ENCODE results near the gene ILF3.
"Not testable (repeated sequence)": the region's sequence is repeated elsewhere in the genome, so short reads cannot be mapped to it uniquely, and the experiment has no call there.

ILF3 gene

GRCh38 chr19:10661946-10662345, 7.8 kb downstream of the ILF3 start:
- H3K9me3 ChIP-seq (ENCODE audit: control insufficient read depth, insufficient read depth, low read length), result no peaks in the 10 kb centered on the region
- peaks cover 64% of the 10 kb centered on the region for H3K36me3 ChIP-seq (ENCODE audit: control insufficient read depth, insufficient read depth, low read length)
- no peak overlapping the region for H3K4me3 ChIP-seq (ENCODE audit: low read depth, low read length)
- H3K4me1 ChIP-seq (ENCODE audit: control insufficient read depth, insufficient read depth, low read length), result peaks cover 11% of the 10 kb centered on the region
- H3K27me3 ChIP-seq (ENCODE audit: control insufficient read depth, insufficient read depth, low read length), result no peaks in the 10 kb centered on the region
- no peak overlapping the region for H3K27ac ChIP-seq (ENCODE audit: low read depth, low read length)
- no peak overlapping the region for H3K9ac ChIP-seq (ENCODE audit: low read depth, low read length)

- Histone ChIP-seq H3K4me3 (ENCODE audit: low read depth, low read length) (no peak overlapping the region), H3K9me3 (ENCODE audit: control insufficient read depth, insufficient read depth, low read length) (no peaks in the 10 kb centered on the region), H3K9ac (ENCODE audit: low read depth, low read length) (no peak overlapping the region), H3K36me3 (ENCODE audit: control insufficient read depth, insufficient read depth, low read length) (peaks cover 64% of the 10 kb centered on the region), H3K4me1 (ENCODE audit: control insufficient read depth, insufficient read depth, low read length) (peaks cover 11% of the 10 kb centered on the region), H3K27me3 (ENCODE audit: control insufficient read depth, insufficient read depth, low read length) (no peaks in the 10 kb centered on the region), H3K27ac (ENCODE audit: low read depth, low read length) (no peak overlapping the region)
These were observed 8.5 kb downstream of the ILF3 start for GRCh38 chr19:10662384-10663251.

GRCh38 chr19:10663252-10663563, 9.1 kb downstream of the ILF3 start:
- Histone ChIP-seq H3K36me3 (ENCODE audit: control insufficient read depth, insufficient read depth, low read length) (peaks cover 64% of the 10 kb centered on the region), H3K4me1 (ENCODE audit: control insufficient read depth, insufficient read depth, low read length) (peaks cover 11% of the 10 kb centered on the region)
- H3K9ac ChIP-seq (ENCODE audit: low read depth, low read length); H3K4me3 ChIP-seq (ENCODE audit: low read depth, low read length); H3K9me3 ChIP-seq (ENCODE audit: control insufficient read depth, insufficient read depth, low read length); H3K27ac ChIP-seq (ENCODE audit: low read depth, low read length); H3K27me3 ChIP-seq (ENCODE audit: control insufficient read depth, insufficient read depth, low read length): not testable (repeated sequence)

GRCh38 chr19:10667867-10668266, 13.7 kb downstream of the ILF3 start:
- no peak overlapping the region for H3K9ac ChIP-seq (ENCODE audit: low read depth, low read length)
- H3K4me3 ChIP-seq (ENCODE audit: low read depth, low read length), result no peak overlapping the region
- no peaks in the 10 kb centered on the region for H3K27me3 ChIP-seq (ENCODE audit: control insufficient read depth, insufficient read depth, low read length)
- H3K4me1 ChIP-seq (ENCODE audit: control insufficient read depth, insufficient read depth, low read length), result no peaks in the 10 kb centered on the region
- no peaks in the 10 kb centered on the region for H3K9me3 ChIP-seq (ENCODE audit: control insufficient read depth, insufficient read depth, low read length)
- no peak overlapping the region for H3K27ac ChIP-seq (ENCODE audit: low read depth, low read length)
- H3K36me3 ChIP-seq (ENCODE audit: control insufficient read depth, insufficient read depth, low read length), result peaks cover 65% of the 10 kb centered on the region

DNA sequence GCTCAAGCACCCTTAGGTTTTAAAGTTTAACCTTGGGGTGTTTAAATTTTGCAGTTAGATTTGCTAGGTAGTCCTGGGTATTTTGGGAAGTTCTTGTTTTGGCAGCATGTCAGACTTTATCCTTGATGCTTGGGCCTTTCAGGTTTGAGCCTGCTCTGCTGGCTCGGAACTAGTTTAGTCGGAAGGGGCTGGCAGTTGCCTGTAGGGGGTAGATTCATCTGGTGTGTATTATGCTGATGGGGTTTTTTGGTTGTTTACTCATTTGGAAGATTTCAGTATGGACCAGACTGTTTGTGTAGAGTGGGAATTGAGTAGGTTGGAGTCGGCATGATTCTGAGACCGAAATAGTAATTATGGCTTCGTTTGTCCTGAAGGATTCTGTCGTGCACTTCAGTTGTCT, 15.1 kb downstream of the ILF3 start:
- Histone ChIP-seq H3K27ac (ENCODE audit: low read depth, low read length) (no peak overlapping the region), H3K4me3 (ENCODE audit: low read depth, low read length) (no peak overlapping the region), H3K27me3 (ENCODE audit: control insufficient read depth, insufficient read depth, low read length) (no peaks in the 10 kb centered on the region), H3K36me3 (ENCODE audit: control insufficient read depth, insufficient read depth, low read length) (peaks cover 77% of the 10 kb centered on the region), H3K4me1 (ENCODE audit: control insufficient read depth, insufficient read depth, low read length) (no peaks in the 10 kb centered on the region), H3K9ac (ENCODE audit: low read depth, low read length) (no peak overlapping the region), H3K9me3 (ENCODE audit: control insufficient read depth, insufficient read depth, low read length) (no peaks in the 10 kb centered on the region)

GRCh38 chr19:10670182-10670581, 16.0 kb downstream of the ILF3 start:
- Histone ChIP-seq H3K9ac (ENCODE audit: low read depth, low read length) (no peak overlapping the region), H3K4me3 (ENCODE audit: low read depth, low read length) (no peak overlapping the region), H3K27ac (ENCODE audit: low read depth, low read length) (no peak overlapping the region), H3K4me1 (ENCODE audit: control insufficient read depth, insufficient read depth, low read length) (no peaks in the 10 kb centered on the region), H3K27me3 (ENCODE audit: control insufficient read depth, insufficient read depth, low read length) (no peaks in the 10 kb centered on the region), H3K9me3 (ENCODE audit: control insufficient read depth, insufficient read depth, low read length) (no peaks in the 10 kb centered on the region), H3K36me3 (ENCODE audit: control insufficient read depth, insufficient read depth, low read length) (peaks cover 87% of the 10 kb centered on the region)

GRCh38 chr19:10670876-10671804, 17.0 kb downstream of the ILF3 start:
- H3K9ac ChIP-seq (ENCODE audit: low read depth, low read length), result no peak overlapping the region
- H3K27me3 ChIP-seq (ENCODE audit: control insufficient read depth, insufficient read depth, low read length), result no peaks in the 10 kb centered on the region
- peaks cover 92% of the 10 kb centered on the region for H3K36me3 ChIP-seq (ENCODE audit: control insufficient read depth, insufficient read depth, low read length)
- no peaks in the 10 kb centered on the region for H3K4me1 ChIP-seq (ENCODE audit: control insufficient read depth, insufficient read depth, low read length)
- H3K27ac ChIP-seq (ENCODE audit: low read depth, low read length), result no peak overlapping the region
- H3K4me3 ChIP-seq (ENCODE audit: low read depth, low read length), result no peak overlapping the region
- H3K9me3 ChIP-seq (ENCODE audit: control insufficient read depth, insufficient read depth, low read length), result no peaks in the 10 kb centered on the region

- H3K36me3 ChIP-seq (ENCODE audit: control insufficient read depth, insufficient read depth, low read length), result peaks cover 88% of the 10 kb centered on the region
- not testable (repeated sequence) for H3K9me3 ChIP-seq (ENCODE audit: control insufficient read depth, insufficient read depth, low read length); H3K4me1 ChIP-seq (ENCODE audit: control insufficient read depth, insufficient read depth, low read length); H3K4me3 ChIP-seq (ENCODE audit: low read depth, low read length); H3K9ac ChIP-seq (ENCODE audit: low read depth, low read length); H3K27me3 ChIP-seq (ENCODE audit: control insufficient read depth, insufficient read depth, low read length); H3K27ac ChIP-seq (ENCODE audit: low read depth, low read length)
These were observed 17.8 kb downstream of the ILF3 start for GRCh38 chr19:10671922-10672321.

GRCh38 chr19:10675214-10675613, 21.1 kb downstream of the ILF3 start:
- H3K9me3 ChIP-seq (ENCODE audit: control insufficient read depth, insufficient read depth, low read length); H3K4me3 ChIP-seq (ENCODE audit: low read depth, low read length); H3K9ac ChIP-seq (ENCODE audit: low read depth, low read length); H3K27ac ChIP-seq (ENCODE audit: low read depth, low read length); H3K4me1 ChIP-seq (ENCODE audit: control insufficient read depth, insufficient read depth, low read length); H3K27me3 ChIP-seq (ENCODE audit: control insufficient read depth, insufficient read depth, low read length): not testable (repeated sequence)
- H3K36me3 ChIP-seq (ENCODE audit: control insufficient read depth, insufficient read depth, low read length), result peaks cover 95% of the 10 kb centered on the region

DNA sequence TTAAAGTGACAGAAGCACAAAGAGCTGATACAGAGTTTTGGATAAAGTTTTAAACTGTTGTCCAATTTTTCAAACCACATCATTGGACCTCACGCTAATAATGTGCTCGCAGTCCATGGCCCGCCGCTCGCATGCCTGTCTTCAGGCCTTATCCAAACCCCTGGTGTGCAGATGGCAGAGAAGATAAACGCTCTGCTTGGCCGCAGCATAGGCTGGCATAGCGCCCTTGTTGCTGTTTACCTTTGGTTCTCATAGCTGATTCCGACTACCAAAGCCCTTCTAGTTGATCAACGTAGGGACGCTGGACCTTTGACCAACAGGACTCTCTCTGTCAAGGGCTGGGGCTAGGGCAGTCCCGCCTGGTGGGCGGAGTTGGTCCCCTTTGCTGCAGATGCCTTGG, 23.6 kb downstream of the ILF3 start:
- Histone ChIP-seq H3K27me3 (ENCODE audit: control insufficient read depth, insufficient read depth, low read length) (no peaks in the 10 kb centered on the region), H3K4me1 (ENCODE audit: control insufficient read depth, insufficient read depth, low read length) (no peaks in the 10 kb centered on the region), H3K9ac (ENCODE audit: low read depth, low read length) (no peak overlapping the region), H3K9me3 (ENCODE audit: control insufficient read depth, insufficient read depth, low read length) (no peaks in the 10 kb centered on the region), H3K36me3 (ENCODE audit: control insufficient read depth, insufficient read depth, low read length) (peaks cover 95% of the 10 kb centered on the region), H3K4me3 (ENCODE audit: low read depth, low read length) (no peak overlapping the region), H3K27ac (ENCODE audit: low read depth, low read length) (no peak overlapping the region)

DNA sequence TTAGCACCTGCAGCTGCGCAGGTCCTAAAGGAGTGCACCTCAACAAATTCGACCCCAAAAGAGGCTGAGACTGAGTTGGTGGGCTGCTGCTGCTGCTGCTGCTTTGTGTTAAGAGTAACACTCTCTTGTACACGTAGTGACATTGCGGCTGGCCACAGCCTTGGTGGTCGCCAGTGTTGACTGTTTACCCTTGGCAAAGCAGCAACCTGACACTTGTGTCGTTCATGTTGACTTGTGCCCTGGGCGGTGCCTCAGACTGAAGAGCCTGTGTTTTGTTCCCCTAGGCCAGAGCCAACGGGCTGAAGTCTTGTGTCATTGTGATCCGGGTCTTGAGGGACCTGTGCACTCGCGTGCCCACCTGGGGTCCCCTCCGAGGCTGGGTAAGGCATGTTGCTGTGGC, 24.7 kb downstream of the ILF3 start:
- peaks cover 95% of the 10 kb centered on the region for H3K36me3 ChIP-seq (ENCODE audit: control insufficient read depth, insufficient read depth, low read length)
- H3K4me1 ChIP-seq (ENCODE audit: control insufficient read depth, insufficient read depth, low read length), result no peaks in the 10 kb centered on the region
- H3K27me3 ChIP-seq (ENCODE audit: control insufficient read depth, insufficient read depth, low read length), result no peaks in the 10 kb centered on the region
- no peak overlapping the region for H3K4me3 ChIP-seq (ENCODE audit: low read depth, low read length)
- no peak overlapping the region for H3K27ac ChIP-seq (ENCODE audit: low read depth, low read length)
- H3K9me3 ChIP-seq (ENCODE audit: control insufficient read depth, insufficient read depth, low read length), result no peaks in the 10 kb centered on the region
- no peak overlapping the region for H3K9ac ChIP-seq (ENCODE audit: low read depth, low read length)

Measured in HUES48 (cell line).